Pulmonary artery endothelial cell (primary cell): Measurements from ENCODE around the gene TAF7. TPM values are rescaled to one million over a fixed set of nuclear protein-coding genes. Genes with fewer than 3 reads are reported as not detected.
"Not testable (repeated sequence)": the region's sequence is repeated elsewhere in the genome, so short reads cannot be mapped to it uniquely, and the experiment has no call there.

Experiments used
- DNase-seq: peaks from one replicate; pipeline ENCODE4 v3.0.0-alpha.2; 2011; ENCODE audit warnings: low read depth, low spot score
- total RNA-seq: library from RNA; depleted of rRNA; stranded (reverse); fragments of >200 nt; gene quantifications from 2 replicates; pipeline ENCODE4 v1.2.3, GENCODE V29; 2014

Gene TAF7
- 70.7 and 109 TPM in 2 replicates for total RNA-seq

GRCh38 chr5:141320225-141321169 is at the start of gene TAF7:
Gene TAF7 (minus strand): TSS chr5:141320784. CDS start chr5:141320044, 740 bp downstream.
- DNase-seq, result peak; percentile 82

GRCh38 chr5:141366016-141366896 is 45.7 kb upstream of the TAF7 start:
- DNase-seq, result no peak

- DNase-seq, result no peak
Measured at GRCh38 chr5:141363952-141364660, 43.5 kb upstream of the TAF7 start, which contains the start of gene PCDHGA5. Gene PCDHGA5 (plus strand): TSS chr5:141364162. CDS start chr5:141364331, 169 bp downstream.

- DNase-seq, result no peak
Measured at GRCh38 chr5:141362719-141363118, 42.1 kb upstream of the TAF7 start.

GRCh38 chr5:141360685-141361084 is 40.1 kb upstream of the TAF7 start:
- no peak for DNase-seq

GRCh38 chr5:141359790-141360426 is 39.3 kb upstream of the TAF7 start, which contains the start of gene PCDHGB2:
Gene PCDHGB2 (plus strand): TSS chr5:141359994. CDS start chr5:141360136, 142 bp downstream.
- no peak for DNase-seq

- DNase-seq, result no peak
Measured at GRCh38 chr5:141356950-141357349, 36.4 kb upstream of the TAF7 start.

GRCh38 chr5:141356133-141356532 is 35.5 kb upstream of the TAF7 start:
- DNase-seq, result no peak

GRCh38 chr5:141355641-141356040 is 35.1 kb upstream of the TAF7 start:
- DNase-seq, result no peak

- DNase-seq, result no peak
Measured at GRCh38 chr5:141354900-141355469, 34.4 kb upstream of the TAF7 start, which contains the start of gene PCDHGA4. Gene PCDHGA4 (plus strand): TSS chr5:141355021. CDS start chr5:141355108, 87 bp downstream.

GRCh38 chr5:141351591-141351990 is 31.0 kb upstream of the TAF7 start:
- DNase-seq, result no peak

GRCh38 chr5:141349917-141350619 is 29.5 kb upstream of the TAF7 start, which contains the start of gene PCDHGB1:
Gene PCDHGB1 (plus strand): TSS chr5:141350099. CDS start chr5:141350261, 162 bp downstream.
- DNase-seq, result no peak

GRCh38 chr5:141346017-141346416 is 25.4 kb upstream of the TAF7 start:
- not testable (repeated sequence) for DNase-seq

- no peak for DNase-seq
Measured at GRCh38 chr5:141345327-141345726, 24.7 kb upstream of the TAF7 start.

- no peak for DNase-seq
Measured at GRCh38 chr5:141343953-141344463, 23.4 kb upstream of the TAF7 start.

GRCh38 chr5:141343242-141343952 is 22.8 kb upstream of the TAF7 start, which contains the start of gene PCDHGA3:
Gene PCDHGA3 (plus strand): TSS chr5:141343829. CDS start chr5:141344034, 205 bp downstream.
- DNase-seq, result no peak

GRCh38 chr5:141342773-141343172 is 22.2 kb upstream of the TAF7 start:
- DNase-seq, result no peak

- DNase-seq, result not testable (repeated sequence)
Measured at GRCh38 chr5:141340781-141341354, 20.3 kb upstream of the TAF7 start.
